Measurements from ENCODE around the gene TMCC1. TPM values are rescaled to one million over a fixed set of nuclear protein-coding genes. Genes with fewer than 3 reads are reported as not detected.

The TMCC1 gene
- total and polyA plus RNA-seq, 10 of the 15 experiments (the other 5 are each of a cell fraction or from before 2014, with no cell fraction given), result 2.3 to 21.1 (median 8.4) TPM

DNA sequence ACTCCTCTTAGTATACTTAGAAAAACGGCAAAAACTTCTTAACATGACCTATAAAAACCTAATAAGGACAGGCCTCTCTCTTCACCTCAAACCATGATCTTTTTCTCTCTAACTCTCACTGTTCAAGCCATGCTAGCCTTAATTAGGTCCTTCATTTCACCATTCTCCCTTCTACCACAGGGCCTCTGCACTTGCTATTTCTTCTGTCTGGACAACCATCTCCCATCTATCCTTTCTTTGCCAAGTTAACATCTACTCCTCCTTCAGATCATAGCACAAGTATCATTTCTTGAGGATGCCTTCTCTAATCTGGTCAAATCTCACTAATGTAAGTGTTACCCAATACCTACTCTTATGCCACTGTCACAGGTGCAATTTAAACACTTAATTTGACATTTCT is 39.1 kb downstream of the TMCC1 start (continued):
- TF ChIP-seq, protein P1, sequence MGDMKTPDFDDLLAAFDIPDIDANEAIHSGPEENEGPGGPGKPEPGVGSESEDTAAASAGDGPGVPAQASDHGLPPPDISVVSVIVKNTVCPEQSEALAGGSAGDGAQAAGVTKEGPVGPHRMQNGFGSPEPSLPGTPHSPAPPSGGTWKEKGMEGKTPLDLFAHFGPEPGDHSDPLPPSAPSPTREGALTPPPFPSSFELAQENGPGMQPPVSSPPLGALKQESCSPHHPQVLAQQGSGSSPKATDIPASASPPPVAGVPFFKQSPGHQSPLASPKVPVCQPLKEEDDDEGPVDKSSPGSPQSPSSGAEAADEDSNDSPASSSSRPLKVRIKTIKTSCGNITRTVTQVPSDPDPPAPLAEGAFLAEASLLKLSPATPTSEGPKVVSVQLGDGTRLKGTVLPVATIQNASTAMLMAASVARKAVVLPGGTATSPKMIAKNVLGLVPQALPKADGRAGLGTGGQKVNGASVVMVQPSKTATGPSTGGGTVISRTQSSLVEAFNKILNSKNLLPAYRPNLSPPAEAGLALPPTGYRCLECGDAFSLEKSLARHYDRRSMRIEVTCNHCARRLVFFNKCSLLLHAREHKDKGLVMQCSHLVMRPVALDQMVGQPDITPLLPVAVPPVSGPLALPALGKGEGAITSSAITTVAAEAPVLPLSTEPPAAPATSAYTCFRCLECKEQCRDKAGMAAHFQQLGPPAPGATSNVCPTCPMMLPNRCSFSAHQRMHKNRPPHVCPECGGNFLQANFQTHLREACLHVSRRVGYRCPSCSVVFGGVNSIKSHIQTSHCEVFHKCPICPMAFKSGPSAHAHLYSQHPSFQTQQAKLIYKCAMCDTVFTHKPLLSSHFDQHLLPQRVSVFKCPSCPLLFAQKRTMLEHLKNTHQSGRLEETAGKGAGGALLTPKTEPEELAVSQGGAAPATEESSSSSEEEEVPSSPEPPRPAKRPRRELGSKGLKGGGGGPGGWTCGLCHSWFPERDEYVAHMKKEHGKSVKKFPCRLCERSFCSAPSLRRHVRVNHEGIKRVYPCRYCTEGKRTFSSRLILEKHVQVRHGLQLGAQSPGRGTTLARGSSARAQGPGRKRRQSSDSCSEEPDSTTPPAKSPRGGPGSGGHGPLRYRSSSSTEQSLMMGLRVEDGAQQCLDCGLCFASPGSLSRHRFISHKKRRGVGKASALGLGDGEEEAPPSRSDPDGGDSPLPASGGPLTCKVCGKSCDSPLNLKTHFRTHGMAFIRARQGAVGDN (IDR thresholded peaks at IDR 0.05), result no peak
- no peak for TF ChIP-seq HDGF (IDR thresholded peaks at IDR 0.05)
- no peak for TF ChIP-seq POLR2AphosphoS2 (IDR thresholded peaks at IDR 0.05; ENCODE audit: low read depth, low read length)
- TF ChIP-seq STAT1 (conservative IDR thresholded peaks at IDR 0.05), result no peak
- TF ChIP-seq, protein P2, sequence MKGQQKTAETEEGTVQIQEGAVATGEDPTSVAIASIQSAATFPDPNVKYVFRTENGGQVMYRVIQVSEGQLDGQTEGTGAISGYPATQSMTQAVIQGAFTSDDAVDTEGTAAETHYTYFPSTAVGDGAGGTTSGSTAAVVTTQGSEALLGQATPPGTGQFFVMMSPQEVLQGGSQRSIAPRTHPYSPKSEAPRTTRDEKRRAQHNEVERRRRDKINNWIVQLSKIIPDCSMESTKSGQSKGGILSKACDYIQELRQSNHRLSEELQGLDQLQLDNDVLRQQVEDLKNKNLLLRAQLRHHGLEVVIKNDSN (IDR thresholded peaks at IDR 0.05; ENCODE audit: borderline replicate concordance, extremely low read length, insufficient read depth, low read depth, low read length), result no peak
- no peak for TF ChIP-seq WRNIP1 (IDR thresholded peaks at IDR 0.05; ENCODE audit: borderline replicate concordance, low read depth, low read length)

DNA sequence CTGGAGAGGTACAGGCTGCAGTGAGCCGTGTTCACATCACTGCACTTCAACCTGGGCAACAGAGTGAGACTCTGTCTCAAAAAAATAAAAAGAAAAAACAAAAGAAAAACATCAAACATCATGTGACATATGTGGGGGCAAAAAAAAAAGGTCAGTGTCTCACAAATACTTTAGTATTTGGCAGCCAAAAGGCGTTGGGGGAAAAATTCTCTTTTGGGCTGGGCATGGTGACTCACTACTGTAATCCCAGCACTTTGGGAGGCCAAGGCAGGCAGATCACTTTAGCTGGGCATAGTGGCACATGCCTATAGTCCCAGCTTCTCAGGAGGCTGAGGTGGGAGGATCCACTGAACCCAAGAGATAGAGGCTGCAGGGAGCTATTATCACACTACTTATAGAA is 47.6 kb downstream of the TMCC1 start:
- Histone ChIP-seq H3K79me2 (ENCODE audit: control insufficient read depth, insufficient read depth, low read length) (no peaks in the 10 kb centered on the region), H3K9me3 (replicated peaks; ENCODE audit: control insufficient read depth, insufficient read depth, low read length) (peaks cover 2% of the 10 kb centered on the region; the same call in 2 of the 3 replicates), H4K20me1 (ENCODE audit: control insufficient read depth, insufficient read depth) (no peaks in the 10 kb centered on the region), H3K4me3 (no peak overlapping the region), H3K4me2 (ENCODE audit: control insufficient read depth, insufficient read depth) (no peak overlapping the region), H2AFZ (ENCODE audit: control insufficient read depth, low read depth, low read length) (no peak overlapping the region), H3K36me3 (ENCODE audit: control insufficient read depth in 2 of 2, insufficient read depth in 2 of 2, low read length in 1 of 2) (peaks cover 0 to under 1% of the 10 kb centered on the region in 2 experiments; a peak in 2 of 4 replicates), H3K27ac (ENCODE audit: control insufficient read depth, insufficient read depth) (no peak overlapping the region), H3K4me1 (ENCODE audit: control insufficient read depth, insufficient read depth, low read length) (no peaks in the 10 kb centered on the region), H3K9ac (ENCODE audit: control insufficient read depth, insufficient read depth, low read length) (no peak overlapping the region), H3K27me3 (replicated peaks in 1 of 2; ENCODE audit: control insufficient read depth in 2 of 2, insufficient read depth in 2 of 2, low read length in 1 of 2) (no peaks in the 10 kb centered on the region)
- FAIRE-seq, result no peak
- ChIA-PET POLR2A (no interaction called here), RAD21 (ENCODE audit: unreplicated experiment) (no interaction called here), CTCF (interaction anchor here (0.5 to 0.7 kb wide), 2 partner anchors 12 to 102 kb away, joined by 3 to 5 read pairs; no protein-coding TSS in a partner anchor), SMC1A (ENCODE audit: uncharacterized antibody, unreplicated experiment) (interaction anchor here (1.4 kb wide), 1 partner anchor 10 kb away, joined by 3 read pairs; no protein-coding TSS in a partner anchor)
- 93% methylated on average over 2 of the region's 2 CpGs for WGBS (ENCODE audit: insufficient coverage, insufficient replicate concordance, low lambda C conversion rate, missing lambda C conversion rate)
- DNase-seq (ENCODE audit: low read depth, low spot score), result no peak
- no peak for ATAC-seq
- intact Hi-C loops (cut with micrococcal nuclease; ENCODE audit: unreplicated experiment) (no loop called here), in situ Hi-C loops (cut with MboI) (no loop called here)
- BruUV-seq (replicated peaks), result no TSS peak
- no peak for TF ChIP-seq SMARCA5 (IDR thresholded peaks at IDR 0.05)

Measured in GM12878 (cell line).